Glutamatergic neuron (in vitro differentiated cells): ENCODE data around the gene EVC. TPM values are rescaled to one million over a fixed set of nuclear protein-coding genes. Genes with fewer than 3 reads are reported as not detected.

Experiments
- DNase-seq: peaks from one replicate; pipeline ENCODE4 v3.0.0; 2022
- H3K27ac Mint-ChIP-seq: one replicate; pipeline ENCODE4 v1.8.0; 2020; ENCODE audit warnings: mild to moderate bottlenecking, mixed read lengths, inconsistent platforms; ENCODE audit not compliant: unreplicated experiment
- H3K27me3 Mint-ChIP-seq: one replicate; pipeline ENCODE4 v1.8.0; 2020; ENCODE audit warnings: mild to moderate bottlenecking, moderate library complexity, mixed read lengths, inconsistent platforms; ENCODE audit not compliant: unreplicated experiment
- H3K36me3 Mint-ChIP-seq: one replicate; pipeline ENCODE4 v1.8.0; 2020; ENCODE audit warnings: mild to moderate bottlenecking, mixed read lengths, inconsistent platforms; ENCODE audit not compliant: unreplicated experiment
- H3K4me1 Mint-ChIP-seq: one replicate; pipeline ENCODE4 v1.8.0; 2020; ENCODE audit warnings: mild to moderate bottlenecking, low read depth, mixed read lengths, inconsistent platforms; ENCODE audit not compliant: unreplicated experiment
- H3K4me3 Mint-ChIP-seq: one replicate; pipeline ENCODE4 v1.8.0; 2020; ENCODE audit warnings: mild to moderate bottlenecking, mixed read lengths, inconsistent platforms; ENCODE audit not compliant: unreplicated experiment
- H3K9me3 Mint-ChIP-seq: one replicate; pipeline ENCODE4 v1.8.0; 2020; ENCODE audit warnings: mild to moderate bottlenecking, moderate library complexity, mixed read lengths, inconsistent platforms; ENCODE audit not compliant: unreplicated experiment
- total RNA-seq: library from RNA; stranded (reverse); fragmentation: NEBNext Ultra II Directional; extraction: Animal tissue kit (Norgen Biotek cat#: 25700); gene quantifications from one replicate; pipeline ENCODE4 v1.2.1, GENCODE V29; 2021; ENCODE audit not compliant: unreplicated experiment
- TF ChIP-seq, protein P1 (sequence below): fragments of 200-600 bp; sonication (generic); IDR thresholded peaks from one replicate; pipeline ENCODE4 v1.5.0; 2021; ENCODE audit not compliant: partially characterized antibody, unreplicated experiment

The EVC gene
- total RNA-seq, 1 donor from 2014 or later, result 6.7 TPM

DNA sequence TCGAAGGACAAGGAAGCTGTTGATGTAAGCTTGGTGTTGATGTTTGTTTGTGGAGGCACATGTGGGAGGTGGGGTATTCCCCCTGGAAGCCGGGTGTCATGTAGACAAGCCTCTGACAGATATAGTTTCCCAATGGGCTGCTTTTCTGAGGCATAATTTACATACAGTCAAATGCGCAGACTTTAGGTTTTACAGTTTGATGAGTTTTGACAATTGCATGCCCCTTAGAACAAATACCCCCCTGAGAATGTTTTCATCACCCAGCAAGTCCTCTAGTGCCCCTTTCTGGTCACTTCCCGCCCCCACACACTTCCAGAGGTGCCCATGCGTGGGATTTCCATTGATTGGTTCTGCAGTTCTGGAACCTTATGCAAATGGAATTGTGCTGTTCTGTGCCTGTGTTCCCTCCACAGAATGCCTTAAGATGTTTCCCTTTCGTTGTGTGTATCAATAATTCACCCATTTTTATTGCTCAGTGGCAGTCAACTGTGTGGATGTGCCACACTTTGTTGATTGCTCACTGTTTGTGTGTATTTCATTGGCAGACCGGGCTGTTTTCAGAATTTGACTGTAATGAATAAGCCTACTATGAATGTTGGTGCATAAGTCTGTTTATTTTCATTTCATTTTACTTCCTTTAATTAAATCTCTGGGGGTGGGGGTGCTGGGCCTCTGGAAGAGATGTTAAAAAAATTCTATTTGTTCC lies 8.5 kb downstream of the EVC start:
- Mint-ChIP-seq H3K27ac (no peak overlapping the region), H3K9me3 (peaks cover 3% of the 10 kb centered on the region), H3K36me3 (peaks cover 7% of the 10 kb centered on the region), H3K4me3 (no peak overlapping the region), H3K27me3 (peaks cover 7% of the 10 kb centered on the region), H3K4me1 (no peaks in the 10 kb centered on the region)
- TF ChIP-seq, protein P1, sequence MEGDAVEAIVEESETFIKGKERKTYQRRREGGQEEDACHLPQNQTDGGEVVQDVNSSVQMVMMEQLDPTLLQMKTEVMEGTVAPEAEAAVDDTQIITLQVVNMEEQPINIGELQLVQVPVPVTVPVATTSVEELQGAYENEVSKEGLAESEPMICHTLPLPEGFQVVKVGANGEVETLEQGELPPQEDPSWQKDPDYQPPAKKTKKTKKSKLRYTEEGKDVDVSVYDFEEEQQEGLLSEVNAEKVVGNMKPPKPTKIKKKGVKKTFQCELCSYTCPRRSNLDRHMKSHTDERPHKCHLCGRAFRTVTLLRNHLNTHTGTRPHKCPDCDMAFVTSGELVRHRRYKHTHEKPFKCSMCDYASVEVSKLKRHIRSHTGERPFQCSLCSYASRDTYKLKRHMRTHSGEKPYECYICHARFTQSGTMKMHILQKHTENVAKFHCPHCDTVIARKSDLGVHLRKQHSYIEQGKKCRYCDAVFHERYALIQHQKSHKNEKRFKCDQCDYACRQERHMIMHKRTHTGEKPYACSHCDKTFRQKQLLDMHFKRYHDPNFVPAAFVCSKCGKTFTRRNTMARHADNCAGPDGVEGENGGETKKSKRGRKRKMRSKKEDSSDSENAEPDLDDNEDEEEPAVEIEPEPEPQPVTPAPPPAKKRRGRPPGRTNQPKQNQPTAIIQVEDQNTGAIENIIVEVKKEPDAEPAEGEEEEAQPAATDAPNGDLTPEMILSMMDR, result no peak
- DNase-seq, result no peak

DNA sequence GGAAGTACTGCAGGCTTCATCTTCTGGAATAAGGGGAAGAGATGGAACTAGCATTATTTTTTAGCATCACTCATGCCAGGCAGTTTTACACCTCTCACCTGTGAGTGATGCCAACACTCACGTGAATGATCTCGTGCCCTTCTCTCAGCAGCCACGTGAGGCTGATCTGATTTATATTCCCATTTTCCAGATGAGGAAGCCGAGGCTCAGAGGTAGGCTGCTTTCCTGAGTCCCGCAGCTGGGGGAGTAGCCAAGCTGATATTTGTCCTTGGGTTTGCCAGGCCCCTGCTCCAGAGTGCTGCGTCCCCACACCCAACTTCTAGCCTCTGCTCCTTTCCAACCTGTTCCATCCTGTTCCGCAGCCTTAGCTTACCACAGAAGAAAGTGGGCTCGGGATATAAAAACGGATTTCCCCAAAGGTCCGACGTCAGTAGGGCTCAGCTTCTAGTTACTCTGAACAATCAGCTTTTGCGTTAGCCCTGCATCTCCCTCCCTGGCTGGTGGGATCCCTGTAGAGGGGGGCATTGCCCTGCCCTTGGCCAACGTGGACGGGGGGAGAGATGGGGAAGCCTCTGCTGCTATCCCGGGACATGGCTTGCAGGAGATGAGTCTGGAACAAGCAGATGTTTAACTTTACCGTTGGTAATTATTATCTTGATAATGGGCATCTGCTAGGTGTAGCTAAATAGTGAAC lies 9.3 kb downstream of the EVC start:
- DNase-seq, result no peak
- H3K36me3 Mint-ChIP-seq, result peaks cover 2% of the 10 kb centered on the region
- peaks cover 7% of the 10 kb centered on the region for H3K27me3 Mint-ChIP-seq
- H3K4me3 Mint-ChIP-seq, result no peak overlapping the region
- peaks cover 7% of the 10 kb centered on the region for H3K9me3 Mint-ChIP-seq
- H3K4me1 Mint-ChIP-seq, result no peaks in the 10 kb centered on the region
- TF ChIP-seq, protein P1, result no peak
- no peak overlapping the region for H3K27ac Mint-ChIP-seq

- TF ChIP-seq, protein P1, result no peak
- H3K27ac Mint-ChIP-seq, result no peak overlapping the region
- DNase-seq, result no peak
- no peaks in the 10 kb centered on the region for H3K4me1 Mint-ChIP-seq
- H3K4me3 Mint-ChIP-seq, result no peak overlapping the region
- H3K27me3 Mint-ChIP-seq, result peaks cover 7% of the 10 kb centered on the region
- H3K36me3 Mint-ChIP-seq, result no peaks in the 10 kb centered on the region
- H3K9me3 Mint-ChIP-seq, result peaks cover 9% of the 10 kb centered on the region
Observed at GRCh38 chr4:5720980-5721379, 10.0 kb downstream of the EVC start.

GRCh38 chr4:5721923-5722322 lies 10.9 kb downstream of the EVC start:
- H3K4me1 Mint-ChIP-seq, result no peaks in the 10 kb centered on the region
- peaks cover 7% of the 10 kb centered on the region for H3K27me3 Mint-ChIP-seq
- TF ChIP-seq, protein P1, result no peak
- no peak overlapping the region for H3K27ac Mint-ChIP-seq
- H3K36me3 Mint-ChIP-seq, result no peaks in the 10 kb centered on the region
- H3K4me3 Mint-ChIP-seq, result no peak overlapping the region
- no peak for DNase-seq
- H3K9me3 Mint-ChIP-seq, result peaks cover 9% of the 10 kb centered on the region

GRCh38 chr4:5722328-5722727 lies 11.3 kb downstream of the EVC start:
- DNase-seq, result no peak
- Mint-ChIP-seq H3K9me3 (peaks cover 9% of the 10 kb centered on the region), H3K36me3 (no peaks in the 10 kb centered on the region), H3K27me3 (peaks cover 7% of the 10 kb centered on the region), H3K27ac (no peak overlapping the region), H3K4me1 (no peaks in the 10 kb centered on the region), H3K4me3 (no peak overlapping the region)
- TF ChIP-seq, protein P1, result no peak
